ENCODE results near the gene FAM171A2. TPM values are rescaled to one million over a fixed set of nuclear protein-coding genes. Genes with fewer than 3 reads are reported as not detected.

The FAM171A2 gene
- total and polyA plus RNA-seq, 2 of the 8 experiments (the other 6 are each of a cell fraction or from before 2014, with no cell fraction given): 21.9 to 24.1 TPM

DNA sequence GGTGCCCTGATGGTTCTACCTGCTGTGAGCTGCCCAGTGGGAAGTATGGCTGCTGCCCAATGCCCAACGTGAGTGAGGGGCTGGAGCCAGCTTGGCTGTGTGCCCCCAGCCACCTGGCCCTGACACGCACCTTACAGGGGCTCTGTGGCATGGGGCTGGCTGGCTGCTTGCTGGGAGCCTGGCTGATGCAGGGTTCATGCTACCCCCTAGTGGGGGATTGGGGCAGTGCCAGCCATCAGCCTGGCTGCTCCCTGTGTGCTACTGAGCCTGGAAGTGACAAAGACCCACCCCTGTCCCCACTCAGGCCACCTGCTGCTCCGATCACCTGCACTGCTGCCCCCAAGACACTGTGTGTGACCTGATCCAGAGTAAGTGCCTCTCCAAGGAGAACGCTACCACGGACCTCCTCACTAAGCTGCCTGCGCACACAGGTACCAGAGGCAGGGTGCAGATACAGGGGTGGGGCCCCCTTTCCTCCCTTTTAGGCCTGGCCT lies 12.9 kb downstream of the FAM171A2 start:
- H3K9ac ChIP-seq (replicated peaks in 1 of 4; ENCODE audit: extremely low read depth in 1 of 4, low read depth in 3 of 4, low read length in 3 of 4): no peak overlapping the region
- no peak overlapping the region for H3K23ac ChIP-seq (ENCODE audit: insufficient read length)
- H3K4me1 ChIP-seq (replicated peaks in 1 of 4; ENCODE audit: control insufficient read depth in 3 of 4, insufficient read depth in 4 of 4, low read length in 3 of 4): peaks cover 0 to 8% (median 4%) of the 10 kb centered on the region in 4 experiments; a peak in 4 of 7 replicates
- TF ChIP-seq, protein P1, sequence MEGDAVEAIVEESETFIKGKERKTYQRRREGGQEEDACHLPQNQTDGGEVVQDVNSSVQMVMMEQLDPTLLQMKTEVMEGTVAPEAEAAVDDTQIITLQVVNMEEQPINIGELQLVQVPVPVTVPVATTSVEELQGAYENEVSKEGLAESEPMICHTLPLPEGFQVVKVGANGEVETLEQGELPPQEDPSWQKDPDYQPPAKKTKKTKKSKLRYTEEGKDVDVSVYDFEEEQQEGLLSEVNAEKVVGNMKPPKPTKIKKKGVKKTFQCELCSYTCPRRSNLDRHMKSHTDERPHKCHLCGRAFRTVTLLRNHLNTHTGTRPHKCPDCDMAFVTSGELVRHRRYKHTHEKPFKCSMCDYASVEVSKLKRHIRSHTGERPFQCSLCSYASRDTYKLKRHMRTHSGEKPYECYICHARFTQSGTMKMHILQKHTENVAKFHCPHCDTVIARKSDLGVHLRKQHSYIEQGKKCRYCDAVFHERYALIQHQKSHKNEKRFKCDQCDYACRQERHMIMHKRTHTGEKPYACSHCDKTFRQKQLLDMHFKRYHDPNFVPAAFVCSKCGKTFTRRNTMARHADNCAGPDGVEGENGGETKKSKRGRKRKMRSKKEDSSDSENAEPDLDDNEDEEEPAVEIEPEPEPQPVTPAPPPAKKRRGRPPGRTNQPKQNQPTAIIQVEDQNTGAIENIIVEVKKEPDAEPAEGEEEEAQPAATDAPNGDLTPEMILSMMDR (IDR thresholded peaks at IDR 0.05; ENCODE audit: control extremely low read depth in 1 of 3, insufficient read depth in 1 of 3, low read depth in 1 of 3, low read length in 3 of 3): peak; percentile 82 to 95 (median 90)
- TF ChIP-seq RAD21 (IDR thresholded peaks at IDR 0.05 in 1 of 2, conservative IDR thresholded peaks at IDR 0.05 in 1 of 2; ENCODE audit: low read depth in 2 of 2, low read length in 2 of 2): peak; percentile 81 to 82
- no peak for TF ChIP-seq SIX5 (IDR thresholded peaks at IDR 0.05; ENCODE audit: low read depth, low read length)
- TF ChIP-seq, protein P2, sequence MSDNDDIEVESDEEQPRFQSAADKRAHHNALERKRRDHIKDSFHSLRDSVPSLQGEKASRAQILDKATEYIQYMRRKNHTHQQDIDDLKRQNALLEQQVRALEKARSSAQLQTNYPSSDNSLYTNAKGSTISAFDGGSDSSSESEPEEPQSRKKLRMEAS (IDR thresholded peaks at IDR 0.05): 0 out of 2 replicates have a peak, but pooled peaks have one; percentile 18
- H4K8ac ChIP-seq (ENCODE audit: extremely low read depth, insufficient read depth, low read length): peak overlapping the region; percentile 48; the same call in 1 of the 2 replicates
- no peak overlapping the region for H3K56ac ChIP-seq (replicated peaks; ENCODE audit: insufficient read length, low read depth, low read length)
- H2BK5ac ChIP-seq (ENCODE audit: low read depth, low read length): no peak overlapping the region
- H3K27ac ChIP-seq (ENCODE audit: low read depth, low read length): no peak overlapping the region
- no peaks in the 10 kb centered on the region for H3K79me1 ChIP-seq (ENCODE audit: low read depth, low read length)
- H3K36me3 ChIP-seq (ENCODE audit: control insufficient read depth in 2 of 4, insufficient read depth in 4 of 4, low read length in 3 of 4): peaks cover 0 to 3% (median under 1%) of the 10 kb centered on the region in 4 experiments; a peak in 3 of 8 replicates
- no peak overlapping the region for H2AFZ ChIP-seq (ENCODE audit: low read length)
- H3K4ac ChIP-seq (replicated peaks; ENCODE audit: insufficient read length, low read depth, low read length): no peak overlapping the region
- H2AK5ac ChIP-seq (ENCODE audit: low read depth, low read length): no peak overlapping the region
- H3K4me2 ChIP-seq (ENCODE audit: insufficient read depth in 1 of 2, low read depth in 2 of 2, low read length in 2 of 2): no peak overlapping the region
- no peak overlapping the region for H4K91ac ChIP-seq (replicated peaks; ENCODE audit: insufficient read length, low read length)
- ChIA-PET CTCF (ENCODE audit: partially characterized antibody) (interaction anchor here (0.6 to 5.7 kb wide), 39 partner anchors 9 to 389 kb away, joined by 3 to 62 read pairs (median 4); partner anchors contain the start of genes ASB16, FAM171A2 and TMUB2), POLR2A (ENCODE audit: partially characterized antibody) (interaction anchor here (1.0 to 2.2 kb wide), 9 partner anchors 10 to 322 kb away, joined by 3 to 8 read pairs (median 3); partner anchors contain the start of genes ASB16 and TMUB2)
- 74% methylated on average over 5 of the region's 6 CpGs; no CpG with 5 or more reads in 1 of the 2 experiments for WGBS, 2 experiments (ENCODE audit: extremely low coverage in 1 of 2, insufficient coverage in 1 of 2, insufficient read length in 1 of 2, insufficient replicate concordance in 2 of 2, low coverage in 1 of 2, low lambda C conversion rate in 2 of 2, missing lambda C conversion rate in 1 of 2)
- H3K27me3 ChIP-seq (replicated peaks in 1 of 4; ENCODE audit: control insufficient read depth in 3 of 4, extremely low read depth in 1 of 4, insufficient read depth in 3 of 4, low read length in 3 of 4): no peaks in the 10 kb centered on the region; a peak in 2 of 7 replicates
- peaks cover 4 to 27% of the 10 kb centered on the region in 2 experiments for H4K20me1 ChIP-seq (replicated peaks in 1 of 2; ENCODE audit: control insufficient read depth in 1 of 2, insufficient read depth in 2 of 2, low read length in 2 of 2)
- no peak overlapping the region for H3K14ac ChIP-seq (ENCODE audit: insufficient read length)
- peaks cover 8% of the 10 kb centered on the region; the same call in 1 of the 2 replicates for H3K23me2 ChIP-seq (ENCODE audit: low read depth, low read length)
- H2BK20ac ChIP-seq (ENCODE audit: low read length): no peak overlapping the region
- FAIRE-seq (no peak), DNase-seq (ENCODE audit: low read depth in 1 of 2, low spot score in 2 of 2) (peak in 1 of 2 experiments; percentile 90)
- H2BK12ac ChIP-seq (ENCODE audit: low read depth, low read length): no peak overlapping the region
- no peak overlapping the region for H4K5ac ChIP-seq (ENCODE audit: insufficient read length, low read depth, low read length)
- no peak overlapping the region for H3K18ac ChIP-seq (ENCODE audit: extremely low read depth, low read length)
- H3K4me3 ChIP-seq (ENCODE audit: extremely low read depth in 1 of 4, insufficient read depth in 2 of 4, low read depth in 3 of 4, low read length in 4 of 4): no peak overlapping the region
- no peak overlapping the region for H2BK15ac ChIP-seq (ENCODE audit: low read length)
- H2BK120ac ChIP-seq (replicated peaks; ENCODE audit: low read depth, low read length): no peak overlapping the region
- H3K79me2 ChIP-seq (ENCODE audit: control insufficient read depth in 1 of 2, insufficient read depth in 2 of 2, low read length in 2 of 2): peaks cover 0 to 3% of the 10 kb centered on the region in 2 experiments; a peak in 1 of 4 replicates
- H3K9me3 ChIP-seq (ENCODE audit: insufficient read depth in 2 of 2, low read depth in 1 of 2, low read length in 1 of 2): no peaks in the 10 kb centered on the region

Data from H1 (cell line).